A673 (cell line): Measurements from ENCODE around the gene AP3D1.

Experiments
- CTCF ChIP-seq: fragments of 300-800, 200-600 bp; sonication (generic); conservative IDR thresholded peaks from 2 replicates; pipeline ENCODE4 v1.5.1; 2017; ENCODE audit warnings: low read depth, mild to moderate bottlenecking, antibody characterized with exemption, low read length, moderate library complexity, mixed read lengths
- EZH2 ChIP-seq: fragments of 200-600 bp; sonication (generic); IDR thresholded peaks from 2 replicates; pipeline ENCODE4 v1.6.1; 2017; ENCODE audit warnings: borderline replicate concordance, low read depth, mild to moderate bottlenecking, mixed read lengths, antibody characterized with exemption, low read length; ENCODE audit not compliant: poor library complexity, severe bottlenecking

GRCh38 chr19:2119921-2120785 is 31.2 kb downstream of the AP3D1 start:
- TF ChIP-seq CTCF, result no peak
- TF ChIP-seq EZH2, result no peak
